Ammon's horn (tissue), 1 donor: Measurements from ENCODE around the gene IL2.

Experiments used
- DNase-seq: peaks from one replicate; pipeline ENCODE4 v3.0.0-alpha.2; 2016; ENCODE audit warnings: low spot score

IL2 gene

GRCh38 chr4:122456231-122457116 lies at the start of gene IL2:
Gene IL2 (minus strand): TSS chr4:122456725. CDS start chr4:122456440, 285 bp downstream.
- DNase-seq, result no peak

GRCh38 chr4:122503214-122503613 lies 46.7 kb upstream of the IL2 start:
- DNase-seq, result no peak

- no peak for DNase-seq
Measured at GRCh38 chr4:122500852-122501501, 44.5 kb upstream of the IL2 start.

- no peak for DNase-seq
Measured at GRCh38 chr4:122489061-122489460, 32.5 kb upstream of the IL2 start.

- no peak for DNase-seq
Measured at GRCh38 chr4:122483481-122483880, 27.0 kb upstream of the IL2 start.

GRCh38 chr4:122481766-122482405 lies 25.4 kb upstream of the IL2 start:
- DNase-seq, result no peak

- DNase-seq, result no peak
Measured at GRCh38 chr4:122480655-122481487, 24.3 kb upstream of the IL2 start.

GRCh38 chr4:122479935-122480416 lies 23.5 kb upstream of the IL2 start:
- no peak for DNase-seq

- no peak for DNase-seq
Measured at GRCh38 chr4:122476745-122477144, 20.2 kb upstream of the IL2 start.

- DNase-seq, result no peak
Measured at GRCh38 chr4:122476126-122476525, 19.6 kb upstream of the IL2 start.

GRCh38 chr4:122475233-122475632 lies 18.7 kb upstream of the IL2 start:
- DNase-seq, result no peak

- no peak for DNase-seq
Measured at GRCh38 chr4:122469457-122469856, 12.9 kb upstream of the IL2 start.

GRCh38 chr4:122458625-122459024 lies 2.1 kb upstream of the IL2 start:
- no peak for DNase-seq

- no peak for DNase-seq
Measured at GRCh38 chr4:122453384-122453995, 3.0 kb downstream of the IL2 start.

GRCh38 chr4:122450847-122451246 lies 5.7 kb downstream of the IL2 start:
- no peak for DNase-seq

- no peak for DNase-seq
Measured at GRCh38 chr4:122434285-122434684, 22.2 kb downstream of the IL2 start.

- DNase-seq, result no peak
Measured at GRCh38 chr4:122431351-122431750, 25.2 kb downstream of the IL2 start.

GRCh38 chr4:122423246-122423645 lies 33.3 kb downstream of the IL2 start:
- DNase-seq, result no peak

- no peak for DNase-seq
Measured at GRCh38 chr4:122412547-122412946, 44.0 kb downstream of the IL2 start.

- no peak for DNase-seq
Measured at GRCh38 chr4:122403861-122404260, 52.7 kb downstream of the IL2 start.
